ENCODE results near the gene GPT2.

The GPT2 gene

GRCh38 chr16:46882940-46883307 lies 1.2 kb upstream of the GPT2 start:
- no peak for TF ChIP-seq ZNF274 (IDR thresholded peaks at IDR 0.05; ENCODE audit: low read depth, low read length)

GRCh38 chr16:46883353-46883689 lies 841 bp upstream of the GPT2 start:
- no peak for TF ChIP-seq ZNF274 (IDR thresholded peaks at IDR 0.05; ENCODE audit: low read depth, low read length)
- H3K4me3 ChIP-seq (ENCODE audit: low read length): peak overlapping the region; percentile 76; the same call in 1 of the 2 replicates

More at GRCh38 chr16:46882940-46883307, 1.2 kb upstream of the GPT2 start:
- no peak overlapping the region for H3K4me3 ChIP-seq (ENCODE audit: low read length)

GRCh38 chr16:46884513-46885293 lies 541 bp downstream of the GPT2 start:
- TF ChIP-seq ZNF274 (IDR thresholded peaks at IDR 0.05; ENCODE audit: low read depth, low read length): no peak
- peak overlapping the region; percentile 76 for H3K4me3 ChIP-seq (ENCODE audit: low read length)

GRCh38 chr16:46885960-46886763 lies 2.0 kb downstream of the GPT2 start:
- no peak for TF ChIP-seq ZNF274 (IDR thresholded peaks at IDR 0.05; ENCODE audit: low read depth, low read length)
- H3K4me3 ChIP-seq (ENCODE audit: low read length): no peak overlapping the region

- TF ChIP-seq ZNF274 (IDR thresholded peaks at IDR 0.05; ENCODE audit: low read depth, low read length): no peak
These were observed 2.8 kb downstream of the GPT2 start for GRCh38 chr16:46886764-46887523.

GRCh38 chr16:46887524-46887854 lies 3.3 kb downstream of the GPT2 start:
- no peak overlapping the region for H3K4me3 ChIP-seq (ENCODE audit: low read length)
- TF ChIP-seq ZNF274 (IDR thresholded peaks at IDR 0.05; ENCODE audit: low read depth, low read length): no peak

More at GRCh38 chr16:46886764-46887523, 2.8 kb downstream of the GPT2 start:
- H3K4me3 ChIP-seq (ENCODE audit: low read length): no peak overlapping the region

- no peak for TF ChIP-seq ZNF274 (IDR thresholded peaks at IDR 0.05; ENCODE audit: low read depth, low read length)
- no peak overlapping the region for H3K4me3 ChIP-seq (ENCODE audit: low read length)
These were observed 5.2 kb downstream of the GPT2 start for GRCh38 chr16:46889245-46889941.

GRCh38 chr16:46889942-46890300 lies 5.8 kb downstream of the GPT2 start:
- no peak overlapping the region for H3K4me3 ChIP-seq (ENCODE audit: low read length)
- no peak for TF ChIP-seq ZNF274 (IDR thresholded peaks at IDR 0.05; ENCODE audit: low read depth, low read length)

- no peak for TF ChIP-seq ZNF274 (IDR thresholded peaks at IDR 0.05; ENCODE audit: low read depth, low read length)
- H3K4me3 ChIP-seq (ENCODE audit: low read length): no peak overlapping the region
These were observed 7.7 kb downstream of the GPT2 start for GRCh38 chr16:46891910-46892309.

- TF ChIP-seq ZNF274 (IDR thresholded peaks at IDR 0.05; ENCODE audit: low read depth, low read length): no peak
These were observed 10.0 kb downstream of the GPT2 start for GRCh38 chr16:46894036-46894672.

GRCh38 chr16:46895399-46896313 lies 11.5 kb downstream of the GPT2 start:
- TF ChIP-seq ZNF274 (IDR thresholded peaks at IDR 0.05; ENCODE audit: low read depth, low read length): no peak
- no peak overlapping the region for H3K4me3 ChIP-seq (ENCODE audit: low read length)

More at GRCh38 chr16:46894036-46894672, 10.0 kb downstream of the GPT2 start:
- H3K4me3 ChIP-seq (ENCODE audit: low read length): no peak overlapping the region

GRCh38 chr16:46896314-46896968 lies 12.3 kb downstream of the GPT2 start:
- H3K4me3 ChIP-seq (ENCODE audit: low read length): no peak overlapping the region
- TF ChIP-seq ZNF274 (IDR thresholded peaks at IDR 0.05; ENCODE audit: low read depth, low read length): no peak
